Hematopoietic multipotent progenitor cell treated with erythropoietin and hydrocortisone succinate and interleukin-3 and kit ligand, for 4 days (in vitro differentiated cells): ENCODE results near the gene TMEM132E.

Source experiments
- DNase-seq: peaks from one replicate; pipeline ENCODE4 v3.0.0-alpha.2; 2015

TMEM132E gene

DNA sequence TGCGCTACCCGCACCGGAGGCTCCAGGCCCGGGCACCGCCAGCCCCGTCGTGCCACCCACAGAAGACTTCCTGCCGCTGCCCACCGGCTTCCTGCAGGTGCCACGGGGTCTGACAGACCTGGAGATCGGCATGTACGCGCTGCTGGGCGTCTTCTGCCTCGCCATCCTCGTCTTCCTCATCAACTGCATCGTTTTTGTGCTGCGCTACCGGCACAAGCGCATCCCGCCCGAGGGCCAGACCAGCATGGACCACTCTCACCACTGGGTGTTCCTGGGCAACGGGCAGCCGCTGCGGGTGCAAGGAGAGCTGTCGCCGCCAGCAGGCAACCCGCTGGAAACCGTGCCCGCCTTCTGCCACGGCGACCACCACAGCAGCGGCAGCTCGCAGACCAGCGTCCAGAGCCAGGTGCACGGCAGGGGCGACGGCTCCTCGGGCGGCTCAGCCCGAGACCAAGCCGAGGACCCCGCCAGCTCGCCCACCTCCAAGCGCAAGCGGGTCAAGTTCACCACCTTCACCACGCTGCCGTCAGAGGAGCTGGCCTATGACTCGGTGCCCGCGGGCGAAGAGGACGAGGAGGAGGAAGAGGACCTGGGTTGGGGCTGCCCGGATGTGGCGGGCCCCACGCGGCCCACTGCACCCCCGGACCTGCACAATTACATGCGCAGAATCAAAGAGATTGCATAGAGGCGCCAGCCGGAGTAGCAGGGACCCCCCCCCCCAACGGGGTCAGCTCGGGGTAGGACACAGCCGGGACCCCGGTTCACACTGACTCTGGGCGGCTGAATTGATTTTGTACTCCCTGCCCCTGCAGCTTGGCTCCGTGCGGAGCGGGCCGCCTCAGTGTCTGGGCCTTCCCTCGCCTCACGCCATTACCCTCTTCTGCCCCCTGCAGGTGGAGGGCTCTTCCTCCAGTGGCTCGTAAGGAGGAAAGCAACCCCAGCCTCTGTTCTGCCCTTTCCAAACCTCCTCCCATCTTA is 58.5 kb downstream of the TMEM132E start:
- DNase-seq: peak; percentile 91

DNA sequence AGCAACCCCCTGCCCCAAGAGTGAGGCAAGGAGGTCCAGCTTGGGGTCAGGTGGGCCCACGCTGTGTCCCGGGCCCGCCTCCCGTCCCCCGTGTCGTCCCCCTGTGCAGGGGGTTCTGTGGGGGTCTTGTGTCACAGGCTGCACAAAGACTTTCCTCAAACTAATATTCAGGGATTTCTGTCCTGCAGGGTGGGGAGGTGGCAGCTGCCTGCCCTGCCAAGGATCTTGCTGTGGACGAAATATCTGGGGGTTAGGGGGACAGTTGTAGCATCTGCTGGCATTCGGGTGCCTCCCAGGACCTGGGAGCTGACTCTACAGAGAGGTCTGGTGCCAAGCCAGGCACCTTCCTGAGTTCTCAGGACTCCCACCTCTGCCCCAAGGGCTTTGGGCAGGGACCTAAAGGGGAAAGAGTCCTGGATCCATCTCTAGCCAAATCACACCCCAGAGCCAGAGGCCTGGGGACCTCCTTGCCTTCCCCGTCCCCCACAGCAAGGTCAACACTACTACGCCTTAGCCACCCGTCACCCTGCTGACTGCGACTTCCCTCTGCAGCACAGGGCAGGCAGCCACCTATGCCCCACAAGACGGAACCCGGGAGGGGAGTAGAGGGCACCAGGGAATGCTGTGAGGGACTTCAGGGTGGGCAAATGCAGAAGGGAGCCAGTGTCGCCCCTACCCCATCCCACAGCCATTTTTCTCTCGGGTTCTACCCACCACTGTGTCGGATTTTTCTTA is 59.3 kb downstream of the TMEM132E start:
- no peak for DNase-seq

DNA sequence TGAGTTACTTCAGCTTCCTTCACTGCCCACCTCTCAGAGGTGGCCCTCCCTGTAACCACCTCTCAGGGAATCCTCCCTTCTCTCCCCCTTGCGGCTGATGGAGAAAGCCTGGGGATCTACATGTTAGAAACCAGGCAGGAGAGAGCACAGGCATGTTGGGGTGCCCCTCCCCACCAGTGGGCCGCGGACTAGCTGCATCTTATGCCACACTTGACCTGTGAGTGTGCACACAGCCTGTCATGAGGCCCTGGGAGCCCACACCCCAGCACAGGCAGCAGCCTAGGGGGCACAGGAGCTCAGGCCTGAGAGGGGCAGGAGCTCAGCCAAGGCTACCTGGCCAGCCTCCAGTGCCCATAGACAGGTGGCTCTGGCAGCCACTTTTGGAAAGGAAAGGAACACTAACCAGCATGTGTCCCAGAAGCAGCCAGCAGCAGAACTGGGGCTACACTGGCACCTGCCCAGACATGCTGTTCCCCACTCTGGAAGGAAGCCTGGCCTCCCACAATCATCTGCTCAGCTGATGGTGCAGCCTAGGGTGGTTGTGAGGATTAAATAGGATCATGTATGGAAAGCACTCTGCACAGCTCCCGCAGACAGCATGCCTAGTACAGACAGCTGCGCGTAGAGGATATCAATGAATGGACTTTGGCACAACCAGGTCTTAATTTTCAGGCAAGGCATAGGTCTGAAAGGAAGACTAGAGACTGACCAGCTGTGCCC is 60.5 kb downstream of the TMEM132E start:
- no peak for DNase-seq

DNA sequence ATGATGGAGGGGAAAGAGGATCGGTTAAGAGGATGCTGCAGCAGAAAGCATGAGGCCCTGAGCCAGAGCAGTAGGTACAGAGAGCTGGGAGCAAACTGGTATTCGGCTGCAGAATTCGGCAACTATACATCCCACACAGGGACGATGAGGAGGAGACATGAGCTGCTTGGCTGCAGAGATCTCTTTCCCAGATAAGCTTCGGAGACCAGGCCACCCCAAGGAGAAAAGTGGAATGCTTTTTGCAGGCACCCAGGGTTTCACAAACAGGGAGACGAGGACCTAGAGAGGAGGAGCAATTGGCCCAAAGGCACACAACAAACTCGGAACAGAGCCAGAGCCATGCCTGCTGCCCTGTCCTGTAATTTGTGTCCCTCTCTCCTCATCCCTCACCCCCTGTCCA is 62.0 kb downstream of the TMEM132E start:
- no peak for DNase-seq

DNA sequence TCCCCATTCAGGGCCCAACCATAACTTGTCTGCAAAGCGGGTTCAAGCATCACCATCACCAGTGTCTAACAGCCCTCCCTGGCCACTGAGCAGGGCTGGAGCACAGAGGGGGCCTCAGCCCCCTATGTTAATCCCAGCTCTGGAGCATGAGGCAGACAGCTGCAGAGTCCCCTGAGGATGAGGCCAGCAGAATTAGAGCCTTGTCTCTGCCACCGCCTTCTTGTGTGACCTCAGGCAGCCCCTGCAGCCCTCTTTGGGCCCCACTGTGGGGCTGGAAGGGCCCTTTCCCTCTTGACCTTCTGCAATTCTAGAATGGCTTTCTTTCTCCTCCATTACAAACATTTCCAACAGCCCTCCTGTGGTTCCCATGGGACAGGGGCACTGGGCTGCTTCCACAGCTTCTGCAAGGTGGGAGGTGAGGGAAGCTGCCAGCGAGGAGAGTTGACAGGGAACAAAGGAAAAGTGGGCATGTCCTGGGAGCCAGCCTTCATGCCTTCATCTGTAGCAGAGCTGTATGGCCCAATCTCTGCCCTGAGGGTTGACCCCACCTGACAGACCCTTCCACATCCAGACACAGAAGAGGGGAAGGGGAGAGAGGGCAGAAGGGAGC is 65.7 kb downstream of the TMEM132E start:
- no peak for DNase-seq

DNA sequence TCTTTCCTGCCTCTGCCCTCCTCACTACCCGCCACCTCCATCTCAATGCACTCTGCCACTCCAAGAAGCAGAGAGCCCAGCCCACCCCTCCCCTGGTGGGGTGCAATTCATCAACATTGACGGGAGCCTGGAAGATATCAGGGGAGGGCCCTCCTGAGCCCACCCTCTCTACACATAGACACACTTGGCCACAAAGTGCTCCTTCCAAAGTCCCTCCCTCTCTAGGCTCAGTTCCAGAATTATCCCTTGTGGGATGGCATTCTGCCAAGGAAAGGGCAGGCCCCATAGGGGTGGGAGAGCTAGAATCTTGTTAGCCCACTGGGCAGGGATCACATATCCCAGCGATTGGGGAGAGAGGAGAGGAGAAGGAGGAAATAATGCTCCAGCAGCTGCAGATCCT is 66.2 kb downstream of the TMEM132E start:
- peak; percentile 92 for DNase-seq

DNA sequence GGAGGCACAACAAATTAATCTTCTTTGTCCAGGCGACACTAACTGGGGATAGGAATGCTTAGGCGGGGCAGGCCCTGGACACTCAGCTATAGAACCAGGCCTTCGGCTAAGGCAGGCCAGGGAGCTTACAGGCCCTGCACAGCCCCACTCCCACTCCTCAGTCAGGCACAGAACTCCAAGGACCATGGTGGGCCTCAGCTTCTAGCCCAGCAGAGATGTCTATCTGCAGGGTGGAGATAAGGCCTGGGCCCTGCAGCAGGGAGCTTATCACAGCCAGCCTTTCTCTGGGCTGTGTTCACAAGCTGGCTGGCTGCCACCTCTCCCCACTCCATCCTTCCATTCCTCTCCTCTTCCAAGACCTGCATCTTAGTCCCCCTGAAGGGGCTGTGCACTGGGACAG is 68.1 kb downstream of the TMEM132E start:
- DNase-seq: peak; percentile 66

DNA sequence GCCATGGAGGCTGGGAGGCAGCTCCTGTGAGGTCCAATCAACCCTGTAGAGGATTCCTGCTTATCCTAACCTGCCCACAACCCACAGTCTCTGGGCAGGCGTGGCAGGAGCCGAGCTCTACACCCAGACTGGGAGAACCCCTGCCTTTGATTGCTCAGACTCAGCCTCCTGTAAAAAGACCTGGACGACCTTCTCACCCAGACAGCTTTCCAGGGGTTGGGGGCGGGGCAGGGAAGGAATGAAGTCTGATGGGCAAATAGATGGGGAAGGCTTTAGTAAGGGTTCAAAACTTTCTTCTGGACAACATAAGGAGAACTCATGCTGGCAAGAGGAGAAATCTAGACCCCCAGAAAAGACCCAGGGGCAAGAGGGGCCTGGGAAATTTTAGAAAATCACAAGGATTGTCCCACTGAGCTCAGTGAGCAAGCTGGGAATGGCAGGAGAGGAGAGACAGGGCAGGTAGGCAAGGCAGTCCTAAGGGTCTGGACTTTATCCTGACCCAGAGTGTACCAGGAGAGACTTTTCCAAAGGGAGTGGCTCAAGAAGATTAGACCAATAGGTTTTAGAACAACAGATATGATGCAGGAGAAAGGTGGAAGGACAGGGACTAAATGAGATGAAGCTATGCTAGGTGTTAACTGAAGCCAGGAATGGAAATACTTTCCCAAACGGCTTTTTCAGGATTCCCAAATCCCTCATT is 70.8 kb downstream of the TMEM132E start:
- no peak for DNase-seq

DNA sequence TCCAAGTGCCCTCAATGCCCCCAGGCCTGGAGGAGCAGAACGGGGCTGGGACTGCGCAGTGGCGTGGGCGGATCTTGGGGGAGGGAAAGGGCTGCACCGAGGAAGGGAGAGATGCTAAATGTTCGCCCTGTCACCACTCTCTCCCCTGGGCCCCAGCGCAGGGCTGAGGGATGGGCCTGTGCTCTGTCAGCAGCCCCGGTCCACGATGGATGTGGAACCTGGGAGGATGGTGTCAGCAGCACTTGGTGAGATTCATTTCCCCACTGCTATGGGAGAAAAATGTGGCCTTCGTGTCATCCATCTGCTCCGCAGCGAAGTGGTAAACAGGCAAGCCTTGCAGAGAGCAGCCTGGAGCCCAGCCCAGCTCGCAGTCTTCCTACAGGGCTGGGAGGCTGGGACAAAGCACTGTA is 72.0 kb downstream of the TMEM132E start:
- no peak for DNase-seq

DNA sequence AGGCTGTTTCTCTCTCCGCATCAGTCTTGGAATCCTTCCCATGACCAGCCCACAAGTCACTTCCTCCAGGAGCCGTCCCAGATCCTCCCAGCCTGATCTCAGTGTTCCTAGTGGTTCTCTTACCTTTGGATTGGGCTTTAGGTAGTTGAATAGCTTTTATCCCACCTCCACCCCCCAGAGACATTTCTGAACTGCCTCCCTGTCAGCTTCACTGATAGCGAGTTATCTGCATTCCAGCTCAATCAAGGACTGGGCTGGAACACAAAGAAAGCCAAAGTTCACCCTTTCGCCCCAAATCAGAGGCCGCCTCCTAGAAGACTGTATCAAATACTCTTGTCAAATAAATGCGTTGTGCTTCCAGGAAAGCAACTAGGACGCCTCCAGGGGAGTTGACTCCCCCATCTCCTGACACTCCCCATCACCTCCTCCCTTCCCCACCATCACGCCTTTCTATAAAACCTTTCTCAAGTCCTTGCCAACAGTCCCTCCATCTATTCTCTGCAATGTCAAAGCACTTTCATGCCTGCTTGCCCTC is 72.7 kb downstream of the TMEM132E start:
- no peak for DNase-seq

DNA sequence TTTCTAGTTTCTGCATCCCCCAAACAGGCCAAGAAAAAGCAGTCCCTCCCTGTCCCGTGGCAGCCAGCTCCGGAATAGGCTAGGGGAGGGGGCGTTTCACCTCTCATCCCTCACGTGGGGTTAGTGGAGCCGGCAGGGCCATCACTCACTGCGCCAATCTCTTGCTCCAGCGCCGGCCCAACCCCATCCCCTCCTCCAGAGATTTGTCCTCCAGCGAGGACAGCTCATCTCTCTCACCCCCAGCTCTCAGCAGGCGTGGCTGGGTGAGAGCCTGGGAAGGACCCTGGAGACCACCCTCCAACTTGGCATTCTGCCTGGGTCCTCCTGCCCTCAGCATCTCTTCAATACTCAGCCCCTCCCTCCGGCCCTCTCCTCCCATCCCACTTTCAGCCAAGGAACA is 74.1 kb downstream of the TMEM132E start:
- no peak for DNase-seq

DNA sequence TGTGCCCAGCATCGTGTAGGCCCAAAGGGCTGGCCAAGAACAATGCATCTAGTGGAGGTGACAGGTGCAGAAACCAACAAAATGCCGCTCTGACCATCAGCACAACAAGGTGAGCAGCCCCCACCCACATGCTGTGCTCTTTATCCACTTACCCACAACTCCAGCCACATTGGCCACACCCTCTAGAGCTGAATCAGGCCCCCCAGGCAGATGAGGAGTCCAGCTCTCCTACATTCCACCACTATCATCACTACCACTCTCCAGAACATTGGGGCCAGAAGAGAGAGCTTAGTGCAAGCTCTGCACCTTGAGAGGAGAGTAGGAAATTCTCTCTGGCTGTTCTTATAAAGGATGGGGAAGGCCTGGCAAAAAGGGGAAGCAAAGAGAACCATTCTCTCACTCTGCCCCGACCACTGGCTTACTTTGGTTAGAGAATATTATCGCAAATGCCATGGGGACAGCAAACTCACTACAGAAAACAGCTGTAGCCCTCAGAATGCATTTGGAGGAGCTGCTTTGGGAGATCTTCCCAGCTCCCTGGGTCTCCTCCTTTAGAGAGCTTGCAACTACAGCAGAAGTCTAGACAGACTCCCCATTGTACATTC is 75.0 kb downstream of the TMEM132E start:
- peak; percentile 74 for DNase-seq

DNA sequence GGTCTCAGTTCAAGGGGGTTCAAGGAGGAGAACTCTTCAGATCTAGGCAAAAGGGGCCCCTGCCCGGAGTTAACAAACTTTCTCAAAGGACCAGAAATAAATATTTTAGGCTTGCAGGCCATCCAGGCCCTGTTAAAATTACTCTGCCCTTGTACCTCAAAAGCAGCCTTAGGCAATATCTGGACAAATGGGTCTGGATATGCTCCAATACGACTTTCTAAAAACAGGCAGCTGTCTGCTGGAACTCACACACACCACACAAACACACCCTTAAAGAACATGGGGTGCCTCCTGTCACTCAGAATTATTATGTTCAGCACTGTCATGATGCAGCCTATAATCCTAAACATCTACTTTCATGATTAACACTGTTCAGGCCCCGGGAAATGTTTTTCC is 75.5 kb downstream of the TMEM132E start:
- DNase-seq: no peak

DNA sequence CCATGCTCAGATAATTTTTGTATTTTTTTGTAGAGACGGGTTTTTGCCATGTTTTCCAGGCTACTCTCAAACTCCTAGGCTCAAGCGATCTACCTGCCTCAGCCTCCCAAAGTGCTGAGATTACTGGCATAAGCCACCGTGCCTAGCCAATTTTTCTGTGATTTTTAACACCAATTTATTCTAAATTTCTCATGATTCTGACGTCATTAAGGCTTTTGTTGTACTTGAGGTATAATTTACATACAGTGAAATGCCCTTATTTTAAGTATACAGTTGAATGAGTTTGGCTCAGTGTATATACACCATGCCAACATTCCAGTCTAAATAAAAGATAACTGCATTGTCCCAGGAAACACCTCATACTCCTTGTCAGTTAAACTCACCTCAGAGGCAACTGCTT is 77.4 kb downstream of the TMEM132E start:
- DNase-seq: no peak

DNA sequence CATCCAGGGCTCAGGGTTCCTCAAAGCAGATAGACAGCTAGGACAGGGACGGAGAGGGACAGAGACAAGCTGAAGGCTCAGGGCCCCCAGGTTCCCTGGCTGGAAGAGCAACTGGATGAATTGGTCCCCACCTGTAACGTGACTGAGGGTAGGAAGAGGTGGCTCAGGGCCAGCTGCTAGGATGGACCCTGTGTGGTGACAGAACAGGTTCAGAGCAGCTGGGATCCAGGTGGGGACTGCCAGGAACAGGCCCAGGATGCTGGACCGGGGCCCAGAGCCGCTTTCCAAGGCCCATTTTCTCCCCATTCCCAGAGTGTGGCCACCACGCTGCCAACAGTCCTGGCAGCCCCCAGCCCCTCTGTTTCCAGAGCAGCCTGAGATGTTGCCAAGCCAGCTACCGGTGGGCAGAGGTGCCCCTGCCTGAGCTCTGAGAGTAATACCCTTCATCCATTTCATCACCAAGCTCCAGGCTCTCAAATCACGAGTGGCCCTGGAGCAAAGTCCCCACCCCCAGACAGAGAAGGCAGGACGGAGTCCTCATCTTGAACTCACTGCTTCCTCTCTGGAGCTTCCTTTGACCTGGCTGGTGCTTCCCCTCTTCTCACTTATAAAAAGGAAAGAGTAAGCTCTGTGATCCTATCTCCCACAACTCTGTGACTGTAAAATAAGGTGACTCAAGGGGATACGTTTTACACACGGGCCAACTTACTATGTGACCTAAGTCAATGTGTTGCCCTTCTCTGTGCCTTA is 79.6 kb downstream of the TMEM132E start:
- DNase-seq: no peak

DNA sequence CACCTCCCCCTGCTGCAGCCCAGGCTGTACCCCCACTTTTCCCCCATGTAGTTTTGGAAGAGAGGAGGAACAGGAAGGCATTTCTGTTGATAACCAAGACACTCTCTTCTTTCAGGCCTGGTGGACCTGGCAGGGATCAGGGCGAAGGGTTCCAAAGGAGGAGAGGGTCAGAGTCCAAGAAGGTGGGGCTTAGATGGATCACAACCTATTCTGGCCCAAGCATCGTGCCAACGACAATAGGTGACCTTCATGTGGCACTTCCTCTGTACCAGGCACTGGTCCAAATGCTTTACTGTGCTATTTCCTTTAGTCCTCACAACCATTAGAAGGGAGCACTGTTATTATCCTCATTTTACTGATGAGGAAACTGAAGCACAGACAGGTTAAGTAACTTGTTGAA is 84.3 kb downstream of the TMEM132E start:
- no peak for DNase-seq

DNA sequence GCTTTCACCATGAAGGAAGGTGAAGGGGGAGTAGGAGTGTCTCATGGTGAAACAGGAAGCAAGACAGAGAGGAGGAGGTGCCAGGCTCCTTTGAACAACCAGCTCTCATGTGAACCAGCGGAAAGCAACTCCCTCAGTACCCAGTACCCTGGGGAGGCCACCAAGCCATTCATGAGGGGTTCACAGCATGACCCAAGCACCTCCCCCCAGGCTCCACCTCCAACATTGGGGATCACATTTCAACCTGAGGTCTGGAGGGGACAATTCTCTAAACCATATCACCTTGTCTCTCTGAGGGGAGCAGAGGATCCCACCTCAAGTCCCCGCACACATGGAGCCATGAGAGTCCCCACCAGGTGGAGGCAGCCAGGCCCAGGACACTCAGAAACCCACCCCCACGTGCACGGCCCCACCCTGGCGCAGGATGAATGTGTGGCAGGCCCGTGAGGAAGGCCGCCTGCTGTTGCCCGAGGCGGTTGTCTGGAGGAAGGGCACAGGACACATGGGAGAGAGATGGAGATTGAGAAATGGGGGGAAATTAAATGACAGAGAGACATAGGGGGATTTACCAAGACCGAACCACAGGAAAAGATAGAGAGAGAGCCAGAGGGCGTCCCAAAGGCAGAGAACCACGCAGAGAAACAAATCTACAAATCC is 85.9 kb downstream of the TMEM132E start:
- DNase-seq: peak; percentile 29

DNA sequence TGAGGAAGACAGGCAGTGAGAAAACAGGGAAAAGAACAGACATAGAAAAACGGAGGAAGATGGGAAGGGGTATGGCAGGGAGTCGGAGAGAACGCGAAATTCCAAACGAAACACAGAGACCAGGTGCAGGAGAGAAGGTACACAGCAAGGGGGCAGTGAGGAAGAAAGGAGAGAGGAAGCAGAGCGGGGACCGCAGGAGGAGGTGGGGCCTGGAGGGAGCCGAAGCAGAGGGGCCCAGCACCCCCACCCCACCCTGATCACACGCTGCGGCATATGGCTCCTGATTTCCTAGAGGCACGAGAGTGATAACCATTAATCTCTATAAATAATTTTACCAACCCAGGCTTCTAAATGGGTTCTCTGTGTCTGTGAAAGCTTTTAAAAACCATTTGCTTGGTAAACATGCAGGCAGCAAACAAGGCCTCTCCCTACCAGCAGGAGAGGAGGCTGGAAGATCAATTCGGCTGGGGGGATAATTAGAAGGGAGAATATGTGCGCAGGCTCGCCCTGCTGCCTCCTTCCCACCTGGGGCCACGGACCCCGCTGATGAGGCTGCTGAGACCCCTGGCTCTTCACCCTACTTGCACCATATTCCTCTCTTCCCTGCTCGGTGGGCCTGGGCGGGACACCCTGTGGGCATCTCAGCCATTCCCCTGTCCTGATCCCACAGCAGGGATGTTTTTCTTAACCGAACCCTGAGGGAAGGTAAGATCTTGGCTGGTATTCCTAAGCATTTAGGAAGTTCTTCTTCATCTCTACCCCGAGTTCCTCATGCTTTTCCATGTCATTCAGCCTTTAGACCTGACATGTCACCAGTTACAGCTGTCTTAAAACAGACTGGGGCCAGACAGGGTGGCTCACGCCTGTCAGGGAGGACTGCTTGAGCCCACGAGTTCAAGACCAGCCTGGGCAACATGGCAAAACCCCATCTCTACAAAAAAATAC is 86.7 kb downstream of the TMEM132E start:
- DNase-seq: peak; percentile 11

DNA sequence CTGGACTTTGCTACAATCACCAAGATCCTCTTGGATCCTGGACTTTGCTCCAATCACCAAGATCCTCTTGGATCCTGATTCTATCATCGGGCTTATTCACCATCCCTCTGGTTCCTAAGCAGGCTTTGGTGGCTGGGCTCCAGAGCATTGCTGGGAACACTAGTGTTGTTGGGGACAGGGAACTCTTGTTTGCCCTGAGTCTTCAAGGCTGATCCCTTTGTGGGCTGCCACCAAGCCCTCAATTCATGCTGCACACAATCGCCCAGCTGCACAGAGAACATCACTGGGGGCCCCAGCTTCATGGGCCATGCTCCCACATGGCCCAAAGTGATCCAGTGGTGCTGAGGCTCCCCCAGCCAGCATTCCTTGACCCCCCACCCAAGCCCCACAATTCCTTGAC is 88.3 kb downstream of the TMEM132E start:
- DNase-seq: no peak
